HG02610 (cell line): Measurements from ENCODE around the gene NFATC2.
"Not testable (repeated sequence)": the region's sequence is repeated elsewhere in the genome, so short reads cannot be mapped to it uniquely, and the experiment has no call there.

Source experiments
- ATAC-seq: cut with Tn5 transposase; IDR thresholded peaks from one replicate; pipeline ENCODE4 v1.9.1; 2021; ENCODE audit warnings: mild to moderate bottlenecking, moderate library complexity; ENCODE audit not compliant: unreplicated experiment

The NFATC2 gene

DNA sequence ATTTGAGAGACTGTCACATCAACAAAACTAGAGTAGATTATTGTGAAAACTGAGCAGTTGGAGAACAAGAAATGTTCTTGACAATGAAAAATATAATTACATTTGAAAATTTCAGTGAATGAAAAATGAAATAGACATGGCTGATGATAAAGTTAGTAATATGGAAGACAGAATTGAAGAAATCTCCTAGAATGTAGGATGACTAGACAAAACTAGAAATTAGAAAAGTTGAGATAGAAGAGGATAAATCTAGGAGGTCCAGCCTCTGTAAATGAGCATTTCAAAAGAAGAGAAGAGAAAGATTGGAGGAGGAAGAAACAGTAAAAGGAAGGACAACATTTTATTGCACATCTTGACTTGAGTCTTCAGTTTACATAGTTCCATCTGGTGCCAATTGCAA is 178.7 kb downstream of the NFATC2 start:
- no peak for ATAC-seq

DNA sequence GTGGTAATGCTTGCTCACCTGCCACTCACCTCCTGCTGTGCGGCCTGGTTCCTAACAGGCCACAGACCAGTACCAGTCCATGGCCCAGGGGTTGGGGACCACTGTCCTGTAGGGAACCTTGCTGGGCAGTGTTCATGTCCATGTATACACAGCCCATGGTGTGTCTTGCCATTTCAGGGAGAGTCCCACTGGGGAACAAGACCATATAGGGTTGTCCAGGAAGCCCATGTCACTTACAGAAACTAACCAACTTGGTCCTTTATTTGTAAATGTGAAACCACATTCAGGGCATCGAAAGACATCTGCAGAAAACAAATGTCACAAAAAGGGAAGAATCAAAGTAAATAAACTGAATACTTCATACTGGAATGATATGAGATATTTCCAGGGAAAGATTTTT is 179.1 kb downstream of the NFATC2 start:
- ATAC-seq: no peak

- no peak for ATAC-seq
Measured at GRCh38 chr20:51362254-51362653, 180.3 kb downstream of the NFATC2 start.

GRCh38 chr20:51361258-51361657 is 181.3 kb downstream of the NFATC2 start:
- ATAC-seq: no peak

- no peak for ATAC-seq
Measured at GRCh38 chr20:51360451-51361201, 181.9 kb downstream of the NFATC2 start.

DNA sequence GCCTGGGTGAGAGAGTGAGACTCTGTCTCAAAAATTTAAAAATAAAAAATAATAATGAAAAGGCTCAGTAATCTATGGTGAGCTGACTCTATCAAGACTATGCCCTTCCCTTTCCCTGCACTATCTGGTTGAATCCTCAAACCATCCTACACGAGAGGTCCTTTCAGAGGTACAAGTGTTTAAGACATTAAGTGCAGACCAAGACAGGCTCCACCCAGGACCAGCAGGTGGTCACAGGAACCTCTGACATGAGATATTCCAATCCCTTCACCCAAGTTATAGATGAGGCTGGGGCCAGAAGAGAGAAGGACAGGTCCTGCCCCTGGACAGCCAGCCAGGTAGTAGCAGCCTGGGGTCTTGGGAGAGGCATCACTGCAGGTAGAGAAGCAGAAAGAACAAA is 182.6 kb downstream of the NFATC2 start:
- ATAC-seq: no peak

GRCh38 chr20:51359401-51359800 is 183.1 kb downstream of the NFATC2 start:
- no peak for ATAC-seq

- ATAC-seq: no peak
Measured at GRCh38 chr20:51358032-51358724, 184.3 kb downstream of the NFATC2 start.

DNA sequence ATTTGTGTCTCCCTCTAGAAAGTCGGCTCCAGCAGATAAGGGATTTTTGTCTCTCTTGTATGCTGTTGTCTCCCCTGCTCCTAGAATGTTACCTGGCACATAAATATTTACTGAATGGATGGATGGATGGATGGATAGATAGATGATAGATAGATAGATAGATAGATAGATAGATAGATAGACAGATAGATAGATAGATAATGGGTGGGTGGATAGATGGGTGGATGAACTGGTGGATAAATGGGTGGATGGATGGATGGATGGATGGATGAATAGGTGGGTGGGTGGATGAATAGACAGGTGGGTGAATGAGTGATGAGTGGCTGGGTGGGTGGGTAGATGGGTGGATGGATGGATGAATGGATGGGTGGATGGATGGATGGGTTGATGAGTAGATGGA is 185.0 kb downstream of the NFATC2 start:
- no peak for ATAC-seq

- no peak for ATAC-seq
Measured at GRCh38 chr20:51356871-51357270, 185.6 kb downstream of the NFATC2 start.

DNA sequence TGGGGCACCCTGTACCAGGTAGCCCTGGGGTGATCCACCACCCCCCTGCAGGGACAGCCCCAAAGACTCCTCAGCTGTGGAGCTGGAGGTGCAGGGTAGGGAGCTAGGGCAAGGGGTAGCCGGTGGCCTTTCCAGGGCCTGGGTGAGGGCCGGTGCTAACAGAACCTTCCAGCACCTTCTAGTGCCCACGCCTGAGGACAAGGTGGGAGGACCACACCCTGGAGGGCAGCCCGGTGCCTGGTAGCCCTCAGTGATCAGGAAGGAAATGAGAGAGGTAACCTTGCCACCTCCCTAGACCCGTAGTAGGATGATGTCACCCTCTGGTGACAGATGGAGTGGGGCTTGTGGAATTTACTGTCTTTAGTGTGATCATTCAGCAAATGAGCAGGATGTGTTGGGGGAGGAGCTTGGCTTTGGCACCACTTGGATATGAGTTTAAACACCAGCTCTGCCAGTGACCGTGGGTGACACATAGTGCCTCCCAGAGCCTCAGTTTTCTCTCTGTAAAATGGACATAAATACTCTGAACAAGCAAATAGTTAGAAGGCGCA is 187.7 kb downstream of the NFATC2 start:
- no peak for ATAC-seq

GRCh38 chr20:51354191-51354768 is 188.2 kb downstream of the NFATC2 start:
- ATAC-seq: no peak

DNA sequence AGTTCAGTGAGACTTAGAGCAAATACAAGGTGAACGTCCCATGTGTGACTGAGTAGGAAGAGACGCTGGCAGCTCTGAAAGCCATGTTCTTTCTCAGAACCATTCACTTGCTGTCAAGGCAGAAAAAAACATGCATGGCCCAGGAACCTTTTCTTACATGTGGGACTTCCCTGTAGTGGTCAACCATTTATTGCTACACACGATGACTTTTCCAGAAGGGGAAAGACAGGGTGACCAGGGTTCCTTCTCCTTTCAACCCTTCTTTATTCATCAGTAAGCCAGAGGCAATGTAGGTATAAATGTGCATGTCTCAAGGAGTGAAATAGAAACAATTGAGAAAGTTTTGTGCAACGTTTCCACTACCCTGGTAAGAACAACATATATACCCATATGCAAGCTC is 189.0 kb downstream of the NFATC2 start:
- no peak for ATAC-seq

DNA sequence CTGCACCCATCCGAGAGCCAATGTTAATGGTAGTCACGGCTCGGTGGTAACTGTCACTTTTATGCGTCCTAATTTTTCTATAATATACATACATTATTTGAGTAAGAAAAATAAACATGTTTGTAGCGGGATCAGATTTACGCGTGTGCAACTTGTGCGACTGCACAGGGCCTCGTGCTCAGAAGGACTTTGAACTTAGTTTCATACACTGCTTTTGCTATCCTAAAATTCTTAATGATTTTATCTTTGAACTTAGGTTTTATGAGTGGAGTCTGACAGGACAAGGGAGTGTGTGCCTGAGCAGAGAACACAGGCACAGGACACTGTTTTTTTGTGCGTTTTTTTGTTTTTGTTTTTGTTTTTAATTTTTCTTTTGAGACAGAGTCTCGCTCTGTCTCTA is 189.7 kb downstream of the NFATC2 start:
- no peak for ATAC-seq

DNA sequence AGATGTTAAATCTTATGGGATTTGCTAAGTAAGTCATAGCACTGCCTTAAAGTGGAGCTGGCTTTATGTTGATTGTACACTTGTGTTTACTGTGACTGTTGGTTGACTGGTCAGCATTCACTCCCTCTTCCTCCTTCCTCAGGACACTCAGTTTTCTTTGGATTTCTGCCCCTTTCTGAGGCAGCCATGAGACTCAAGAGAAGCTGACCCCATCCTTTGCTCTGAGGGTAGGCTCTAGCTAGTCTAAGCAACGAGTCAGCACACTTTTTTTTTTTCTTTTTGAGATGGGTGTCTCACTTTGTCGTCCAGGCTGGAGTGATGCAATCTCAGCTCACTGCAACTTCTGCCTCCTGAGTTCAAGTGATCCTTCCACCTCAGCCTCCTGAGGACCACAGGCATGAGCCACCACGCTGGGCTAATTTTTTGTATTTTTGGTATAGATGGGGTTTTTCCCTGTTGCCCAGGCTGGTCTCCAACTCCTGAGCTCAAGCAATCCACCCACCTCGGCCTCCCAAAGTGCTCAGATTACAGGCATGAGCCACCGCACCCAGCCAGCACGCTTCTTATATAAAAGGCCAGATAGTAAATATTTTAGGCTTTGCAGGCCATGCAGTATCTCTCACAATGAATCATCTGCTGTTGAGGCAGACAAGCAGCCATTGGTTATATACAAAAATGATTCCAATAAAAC is 191.4 kb downstream of the NFATC2 start:
- ATAC-seq: no peak

- ATAC-seq: no peak
Measured at GRCh38 chr20:51348876-51349275, 193.6 kb downstream of the NFATC2 start.

GRCh38 chr20:51347831-51348230 is 194.7 kb downstream of the NFATC2 start:
- ATAC-seq: no peak

- ATAC-seq: no peak
Measured at GRCh38 chr20:51346686-51347485, 195.6 kb downstream of the NFATC2 start.

DNA sequence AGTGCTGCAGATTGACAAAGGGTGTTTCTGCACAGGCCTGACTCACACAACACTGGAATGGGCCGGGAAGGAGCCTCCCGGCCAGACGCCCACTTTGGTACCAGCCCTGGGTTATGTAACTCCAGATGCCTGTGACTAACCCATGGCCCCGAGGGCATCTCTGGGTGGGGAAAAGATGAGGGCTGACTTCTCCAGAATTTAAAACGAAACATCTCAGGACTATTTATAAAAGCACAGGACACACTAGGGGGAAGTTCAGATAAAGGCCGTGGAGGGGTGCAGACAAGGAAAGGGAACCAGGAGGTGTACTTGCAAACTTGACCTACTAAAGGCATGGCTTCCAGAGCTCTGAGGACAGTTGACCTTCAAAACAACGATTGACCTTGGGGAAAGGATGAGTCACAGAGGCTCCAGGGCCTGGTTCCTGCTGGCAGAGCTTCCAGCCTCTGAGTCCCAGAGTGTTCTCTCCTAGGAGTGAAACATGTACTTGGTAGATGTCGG is 196.9 kb downstream of the NFATC2 start:
- no peak for ATAC-seq

GRCh38 chr20:51343802-51344201 is 198.7 kb downstream of the NFATC2 start:
- ATAC-seq: not testable (repeated sequence)
